Stimulated activated CD8-positive, alpha-beta memory T cell treated with anti-CD3 and anti-CD28 coated beads, Interleukin-15, amount 100 ng/mL, for 24 hours (primary cell): Measurements from ENCODE around the gene ANKFN1.
"Not testable (repeated sequence)": the region's sequence is repeated elsewhere in the genome, so short reads cannot be mapped to it uniquely, and the experiment has no call there.

ENCODE experiments used
- DNase-seq: peaks from one replicate; pipeline ENCODE4 v3.0.0-alpha.2; 2020; ENCODE audit warnings: low read depth

Gene ANKFN1

DNA sequence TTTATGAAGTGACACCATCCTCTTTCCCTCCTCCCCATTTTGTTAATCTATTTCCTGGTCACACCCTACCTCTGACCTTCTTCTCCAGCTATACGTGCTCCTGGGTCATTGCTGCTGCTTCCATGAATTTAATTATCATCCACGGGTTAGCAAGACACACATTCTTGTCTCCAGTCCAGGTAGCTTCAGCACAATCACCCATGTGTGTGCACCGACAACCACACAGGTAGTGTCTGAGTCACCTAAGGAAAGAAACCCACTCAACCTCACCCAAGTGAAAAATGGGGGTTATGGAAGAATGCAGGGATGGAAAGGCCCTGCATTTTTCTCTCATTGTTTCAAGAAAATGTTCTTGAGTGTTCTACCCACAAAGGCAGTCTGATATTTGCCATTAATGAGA is 135.5 kb downstream of the ANKFN1 start:
- not testable (repeated sequence) for DNase-seq

- DNase-seq, result no peak
Observed at GRCh38 chr17:56289321-56289720, 136.0 kb downstream of the ANKFN1 start.

DNA sequence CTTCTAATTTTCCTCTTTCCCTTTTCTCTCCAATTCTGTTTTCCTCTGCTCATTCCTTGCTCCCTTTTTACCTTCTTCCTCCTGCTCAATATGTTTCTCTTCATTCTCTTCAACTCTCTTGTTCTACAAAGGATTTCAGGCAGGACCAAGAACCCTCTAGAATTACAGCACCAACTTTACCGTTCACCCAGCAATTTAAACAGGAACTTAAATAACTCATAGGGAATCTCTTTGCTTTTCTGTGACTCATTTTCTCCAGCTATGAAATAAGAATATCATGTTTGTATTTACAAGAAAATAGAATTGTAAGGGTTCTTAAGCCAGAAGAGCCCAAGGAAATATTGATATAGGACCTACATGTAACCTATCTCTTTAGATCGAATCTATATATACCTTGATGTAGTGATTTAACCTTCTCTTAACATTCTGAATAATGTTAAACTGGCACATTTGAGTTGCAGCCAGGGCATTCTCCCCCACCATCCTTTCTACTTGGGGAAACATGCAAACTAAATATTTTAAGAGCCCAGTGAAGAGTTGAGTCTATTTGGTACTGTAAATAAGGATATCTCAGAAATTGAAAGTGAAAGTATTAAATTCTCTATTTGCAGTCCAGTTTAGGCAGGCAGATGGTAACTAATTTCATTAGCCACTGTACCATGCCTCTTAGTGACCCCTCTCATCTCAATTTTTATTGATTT is 137.0 kb downstream of the ANKFN1 start:
- no peak for DNase-seq

- no peak for DNase-seq
Observed at GRCh38 chr17:56290802-56291118, 137.5 kb downstream of the ANKFN1 start.

DNA sequence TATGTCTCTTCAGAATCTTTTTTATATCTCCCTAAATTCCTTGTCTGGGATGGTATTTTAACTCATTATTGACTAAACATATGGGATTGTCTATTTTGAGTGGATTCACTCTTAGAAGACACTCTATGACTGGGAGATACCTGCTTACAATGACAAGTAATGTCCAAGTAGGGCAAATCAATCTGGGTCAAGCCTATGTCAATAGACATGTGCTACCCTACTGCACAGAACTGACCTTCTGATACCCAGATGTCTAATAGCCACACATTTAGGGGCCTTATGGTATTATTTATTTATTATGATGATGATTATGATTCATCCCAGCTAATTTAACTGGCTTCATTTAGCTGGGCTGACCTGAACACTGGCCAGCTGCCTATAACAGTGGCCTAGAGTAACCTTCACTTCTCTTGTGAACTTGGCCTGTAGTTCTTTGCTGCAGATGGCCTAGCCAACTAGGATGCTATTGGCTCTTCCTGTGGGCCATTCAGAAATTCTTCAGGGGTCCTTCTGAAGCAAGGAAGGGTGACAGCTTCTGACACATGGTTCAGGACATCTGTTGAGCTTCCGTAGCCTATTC is 138.0 kb downstream of the ANKFN1 start:
- DNase-seq, result no peak

DNA sequence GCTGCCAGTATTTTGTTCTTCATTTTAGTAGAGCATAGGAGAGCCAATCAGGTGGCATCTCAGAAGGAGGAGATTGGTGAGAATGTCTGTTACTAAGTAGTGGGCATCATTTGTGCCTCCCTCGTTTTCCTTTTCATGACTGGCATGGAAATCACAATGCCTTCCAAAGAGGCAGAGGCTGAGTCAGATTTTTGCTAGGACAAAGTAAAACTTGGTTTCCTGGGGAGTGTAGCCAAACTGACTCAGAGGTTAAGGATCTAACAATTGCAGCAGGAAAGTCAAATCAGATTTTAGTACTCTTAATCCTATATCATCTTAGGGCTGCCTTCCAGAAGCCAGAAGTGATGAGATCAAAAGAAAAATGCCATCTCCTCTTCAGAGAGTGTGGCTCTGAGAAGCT is 138.7 kb downstream of the ANKFN1 start:
- no peak for DNase-seq

DNA sequence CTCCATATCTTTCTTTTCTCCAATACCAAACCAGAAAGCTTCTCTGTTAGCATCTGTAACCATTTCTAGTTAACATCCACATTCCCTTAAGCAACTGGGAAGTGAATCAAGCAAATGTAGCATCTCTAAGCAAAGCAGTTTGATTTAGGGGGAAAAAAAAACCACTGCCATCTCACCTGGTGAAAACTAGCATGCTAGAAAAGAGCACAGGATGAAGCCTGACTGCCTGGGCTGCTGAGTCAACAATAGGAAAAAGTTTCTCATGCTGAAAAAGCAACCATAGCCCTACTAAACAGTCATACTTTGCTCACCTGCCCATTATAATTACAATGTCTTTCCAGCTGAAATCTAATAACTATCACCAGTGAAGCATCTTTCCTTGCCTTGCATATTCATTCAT is 139.3 kb downstream of the ANKFN1 start:
- no peak for DNase-seq

DNA sequence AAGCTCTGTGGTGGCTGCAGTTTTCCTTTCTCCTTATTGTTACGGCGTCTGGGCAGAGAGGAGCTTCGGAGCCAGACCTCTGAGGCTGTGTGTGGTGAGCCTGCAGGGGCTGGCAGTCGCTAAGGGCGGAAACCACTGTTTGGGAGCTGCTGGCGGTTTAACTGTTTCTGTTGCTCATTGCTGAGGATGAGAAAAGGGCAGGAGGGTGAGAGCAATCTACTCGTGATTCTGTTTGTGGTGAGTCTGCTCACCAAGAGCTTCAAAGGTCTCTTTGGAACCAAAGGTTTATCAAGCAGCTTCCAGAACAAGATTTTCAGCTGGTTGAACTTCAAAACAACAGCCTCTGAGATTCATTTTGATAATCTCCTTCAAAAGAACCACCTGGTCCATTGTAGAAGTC is 143.9 kb downstream of the ANKFN1 start:
- no peak for DNase-seq

DNA sequence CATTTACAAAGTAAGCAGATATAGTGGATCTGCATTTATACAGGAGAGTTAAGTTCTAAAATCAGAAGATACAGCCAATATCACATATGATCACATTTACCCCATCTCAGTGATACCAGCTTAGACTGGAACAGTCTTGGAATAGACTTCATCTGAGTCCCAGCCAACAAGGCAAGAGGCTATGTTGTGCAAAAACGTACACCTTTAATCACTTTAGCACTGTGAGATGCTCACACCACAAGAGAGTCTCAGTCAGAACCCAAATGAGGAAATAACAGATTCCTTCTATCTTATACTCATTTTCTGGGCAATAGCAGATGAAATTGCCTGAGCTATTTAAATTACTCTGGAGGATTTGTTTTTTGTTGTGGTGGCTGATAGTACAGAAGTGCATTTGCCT is 145.6 kb downstream of the ANKFN1 start:
- no peak for DNase-seq

- no peak for DNase-seq
Observed at GRCh38 chr17:56300144-56300543, 146.9 kb downstream of the ANKFN1 start.

DNA sequence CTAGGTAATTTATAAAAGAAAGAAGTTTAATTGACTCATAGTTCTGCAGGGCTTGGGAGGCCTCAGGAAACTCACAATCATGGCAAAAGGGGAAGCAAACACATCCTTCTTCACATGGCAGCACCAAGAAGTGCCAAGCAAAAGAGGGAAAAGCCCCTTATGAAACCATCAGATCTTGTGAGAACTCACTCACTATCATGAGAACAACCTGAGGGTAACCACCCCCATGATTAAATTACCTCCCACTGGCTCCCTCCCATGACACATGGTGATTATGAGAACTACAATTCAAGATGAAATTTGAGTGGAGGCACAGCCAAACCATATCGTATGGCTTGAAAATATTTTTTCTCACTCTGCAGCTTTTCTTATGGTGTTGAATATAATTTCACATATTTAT is 151.7 kb downstream of the ANKFN1 start:
- no peak for DNase-seq

GRCh38 chr17:56309897-56310296 is 156.6 kb downstream of the ANKFN1 start:
- DNase-seq, result no peak

DNA sequence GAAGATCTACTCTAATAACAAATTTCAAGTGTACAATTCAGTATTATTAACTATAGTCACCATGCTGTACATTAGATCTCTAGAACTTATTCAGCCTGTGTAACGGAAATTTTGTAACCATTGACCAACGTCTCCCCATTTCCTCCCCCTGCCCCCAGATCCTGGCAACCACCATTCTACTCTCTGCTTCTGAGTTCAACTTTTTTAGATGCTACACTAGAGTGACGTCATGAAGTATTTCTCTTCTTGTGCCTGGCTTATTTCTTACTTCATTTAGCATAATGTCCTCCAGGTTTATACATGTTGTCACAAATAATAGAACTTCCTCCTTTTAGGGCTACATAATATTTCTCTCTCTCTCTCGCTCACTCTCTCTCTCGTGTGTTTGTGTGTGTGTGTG is 157.5 kb downstream of the ANKFN1 start:
- no peak for DNase-seq

GRCh38 chr17:56313201-56313600 is 159.9 kb downstream of the ANKFN1 start:
- no peak for DNase-seq

DNA sequence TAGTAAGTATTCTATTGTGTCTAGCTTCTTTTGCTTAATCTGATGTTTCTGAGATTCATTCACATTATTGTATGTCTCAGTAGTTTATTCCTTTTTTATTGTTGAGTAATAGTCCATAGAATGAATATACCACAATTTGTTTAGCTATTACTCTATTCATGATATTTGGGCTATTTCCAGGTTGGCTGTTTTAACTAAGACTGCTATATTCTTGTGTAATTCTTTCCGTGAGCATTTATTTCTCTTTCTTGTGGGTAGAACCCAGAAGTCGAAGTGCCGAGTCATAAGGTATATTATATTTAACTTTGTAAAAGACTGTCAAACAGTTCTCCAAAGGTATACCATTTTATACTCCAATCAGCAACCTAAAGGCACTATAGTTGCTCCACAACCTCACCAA is 160.8 kb downstream of the ANKFN1 start:
- DNase-seq, result no peak

DNA sequence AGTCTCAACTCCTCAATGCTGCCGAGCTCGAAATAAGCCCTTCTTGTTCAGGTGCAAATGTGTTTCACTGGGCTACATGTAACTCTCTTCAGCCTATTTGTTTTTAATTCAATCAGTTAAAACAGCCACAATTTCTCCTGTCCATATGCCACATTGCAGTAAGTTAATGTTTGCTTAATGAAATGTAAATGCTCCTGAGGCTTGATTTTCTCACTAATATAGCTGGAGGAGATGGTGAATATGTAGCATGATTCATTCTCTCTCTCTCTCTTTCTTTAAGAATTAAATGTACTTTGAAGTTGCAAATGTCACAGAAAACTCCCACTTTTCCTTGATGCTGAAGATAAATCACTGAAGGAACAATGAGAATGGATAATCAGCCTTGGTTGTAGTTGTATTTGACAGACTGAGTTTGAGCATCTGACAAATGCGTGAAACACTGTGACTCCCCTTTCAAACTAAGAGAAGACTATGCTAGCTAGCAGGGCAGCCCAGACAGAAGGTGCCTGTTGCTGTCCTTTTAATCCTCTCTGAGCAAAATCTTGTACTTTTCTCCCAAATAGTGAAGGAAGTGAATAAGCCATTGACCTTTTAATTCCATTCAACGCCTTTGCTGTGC is 161.8 kb downstream of the ANKFN1 start:
- DNase-seq, result no peak

GRCh38 chr17:56316604-56317003 is 163.3 kb downstream of the ANKFN1 start:
- DNase-seq, result no peak

GRCh38 chr17:56317351-56318208 is 164.3 kb downstream of the ANKFN1 start:
- no peak for DNase-seq

DNA sequence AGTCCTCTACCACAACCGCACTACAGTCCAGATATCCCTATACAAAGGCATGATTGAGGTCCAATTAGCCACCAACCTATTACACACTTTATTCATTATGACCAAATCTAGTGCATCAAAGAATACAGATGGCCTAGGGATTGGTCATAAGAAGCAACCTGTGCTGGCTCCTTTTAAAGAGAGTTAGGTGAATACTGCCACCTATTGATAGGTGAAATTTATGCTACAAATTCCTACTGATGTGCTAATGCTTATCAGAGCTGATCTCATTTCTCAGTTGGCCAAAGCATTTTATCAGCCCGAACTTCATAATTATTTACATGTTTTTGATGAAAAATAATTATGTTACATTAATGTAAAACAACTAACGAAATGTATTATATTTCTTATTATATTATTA is 166.3 kb downstream of the ANKFN1 start:
- no peak for DNase-seq

DNA sequence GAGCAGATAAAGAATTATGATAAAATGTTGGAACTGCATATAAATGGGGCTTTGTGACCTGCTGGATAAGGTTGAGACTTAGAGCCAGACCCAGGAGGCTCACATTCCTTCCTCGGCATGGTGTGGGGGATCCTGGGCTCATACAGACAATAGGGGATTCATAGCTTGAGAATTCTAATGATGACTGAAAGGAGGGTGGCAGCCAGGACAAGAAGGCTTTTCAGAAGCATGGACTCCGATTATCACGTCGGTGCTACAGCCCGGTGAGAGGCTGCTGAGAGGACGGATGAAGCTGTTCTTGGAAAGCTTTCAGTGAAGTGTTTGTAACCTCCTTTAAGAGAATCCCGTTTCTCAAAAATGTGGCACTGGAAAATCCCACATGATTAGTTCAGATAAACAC is 167.2 kb downstream of the ANKFN1 start:
- no peak for DNase-seq

GRCh38 chr17:56322991-56323390 is 169.7 kb downstream of the ANKFN1 start:
- no peak for DNase-seq

- no peak for DNase-seq
Observed at GRCh38 chr17:56324676-56325075, 171.4 kb downstream of the ANKFN1 start.
